ENCODE data around the gene RHCG.
"Not testable (repeated sequence)": the region's sequence is repeated elsewhere in the genome, so short reads cannot be mapped to it uniquely, and the experiment has no call there.

RHCG gene

GRCh38 chr15:89475661-89476060, 20.7 kb downstream of the RHCG start:
- no peak for DNase-seq

GRCh38 chr15:89472785-89473256, 23.6 kb downstream of the RHCG start:
- DNase-seq, result no peak

GRCh38 chr15:89469426-89470096, 26.8 kb downstream of the RHCG start:
- DNase-seq, result no peak

- not testable (repeated sequence) for DNase-seq
These were observed 27.6 kb downstream of the RHCG start for GRCh38 chr15:89468813-89469212.

- DNase-seq, result no peak
These were observed 33.3 kb downstream of the RHCG start for GRCh38 chr15:89463113-89463512.

- no peak for DNase-seq
These were observed 34.0 kb downstream of the RHCG start for GRCh38 chr15:89462198-89462912.

GRCh38 chr15:89461386-89461785, 35.0 kb downstream of the RHCG start:
- no peak for DNase-seq

- no peak for DNase-seq
These were observed 36.3 kb downstream of the RHCG start for GRCh38 chr15:89460048-89460447.

- DNase-seq, result no peak
These were observed 36.9 kb downstream of the RHCG start for GRCh38 chr15:89459271-89460038.

GRCh38 chr15:89458440-89458839, 37.9 kb downstream of the RHCG start:
- no peak for DNase-seq

GRCh38 chr15:89457086-89457485, 39.3 kb downstream of the RHCG start:
- DNase-seq, result no peak

- DNase-seq, result no peak
These were observed 40.8 kb downstream of the RHCG start for GRCh38 chr15:89455535-89455934.

GRCh38 chr15:89452330-89452836, 44.0 kb downstream of the RHCG start:
- no peak for DNase-seq

GRCh38 chr15:89451846-89452245, 44.5 kb downstream of the RHCG start:
- no peak for DNase-seq

- DNase-seq, result no peak
These were observed 46.0 kb downstream of the RHCG start for GRCh38 chr15:89450076-89451006.

GRCh38 chr15:89448825-89449224, 47.6 kb downstream of the RHCG start:
- DNase-seq, result no peak

GRCh38 chr15:89447676-89448075, 48.7 kb downstream of the RHCG start:
- no peak for DNase-seq

GRCh38 chr15:89446255-89446891, 50.0 kb downstream of the RHCG start:
- no peak for DNase-seq

GRCh38 chr15:89445518-89445917, 50.9 kb downstream of the RHCG start:
- no peak for DNase-seq

- no peak for DNase-seq
These were observed 51.9 kb downstream of the RHCG start for GRCh38 chr15:89444241-89445225.
